Raji (cell line): ENCODE measurements around the gene GNA15.

Source experiments
- POLR2A ChIP-seq: IDR thresholded peaks from 2 replicates; pipeline ENCODE4 v1.6.1; 2011; ENCODE audit warnings: low read depth, low read length, control low read depth; ENCODE audit not compliant: insufficient read depth

GNA15 gene

GRCh38 chr19:3114018-3114726 lies 21.7 kb upstream of the GNA15 start:
- TF ChIP-seq POLR2A = no peak

GRCh38 chr19:3114811-3115210 lies 21.0 kb upstream of the GNA15 start:
- no peak for TF ChIP-seq POLR2A

DNA sequence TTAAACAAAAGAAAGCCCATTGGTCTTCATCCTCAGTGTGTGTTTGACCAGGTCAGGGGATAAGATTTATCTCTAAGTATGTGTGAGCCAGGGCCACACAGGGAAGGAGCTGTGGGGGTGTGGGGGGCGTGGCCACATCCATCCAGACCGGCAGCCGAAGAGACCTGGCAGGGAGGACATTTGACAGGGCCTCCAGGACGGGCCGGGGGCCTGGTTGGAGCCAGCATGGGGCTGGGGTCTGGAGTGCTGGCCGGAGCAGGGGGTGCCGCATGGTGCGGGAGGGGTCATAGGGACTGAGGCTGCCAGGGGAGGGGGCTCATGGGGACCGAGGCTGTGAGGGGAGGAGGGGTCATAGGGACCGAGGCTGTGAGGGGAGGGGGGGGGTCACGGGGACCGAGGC lies 20.4 kb upstream of the GNA15 start:
- no peak for TF ChIP-seq POLR2A

- TF ChIP-seq POLR2A = no peak
Observed at GRCh38 chr19:3115916-3116602, 19.8 kb upstream of the GNA15 start.

GRCh38 chr19:3116621-3117020 lies 19.2 kb upstream of the GNA15 start:
- no peak for TF ChIP-seq POLR2A

DNA sequence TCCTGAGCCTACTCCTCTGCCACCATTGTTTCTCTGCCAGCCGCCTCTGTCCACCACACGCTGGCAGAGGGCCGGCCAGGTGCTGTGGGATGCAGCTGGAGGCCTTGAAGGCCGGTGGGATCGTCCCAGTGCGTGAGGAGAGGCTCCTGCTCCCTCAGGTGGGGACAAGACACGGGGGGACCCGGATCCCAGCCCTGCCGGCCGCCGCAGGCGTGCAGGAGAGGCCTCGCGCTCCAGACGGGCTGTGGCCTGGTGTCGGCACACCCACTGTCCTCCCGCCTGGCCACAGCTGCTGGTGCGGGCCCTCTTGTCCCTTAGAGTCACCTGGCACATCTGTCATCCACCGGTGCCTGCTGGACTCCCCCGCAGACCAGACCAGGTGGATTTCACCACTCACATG lies 18.1 kb upstream of the GNA15 start:
- no peak for TF ChIP-seq POLR2A

GRCh38 chr19:3118232-3119070 lies 17.4 kb upstream of the GNA15 start:
- no peak for TF ChIP-seq POLR2A

GRCh38 chr19:3119071-3119595 lies 16.7 kb upstream of the GNA15 start:
- TF ChIP-seq POLR2A = no peak

- no peak for TF ChIP-seq POLR2A
Observed at GRCh38 chr19:3119693-3120380, 16.0 kb upstream of the GNA15 start.

- TF ChIP-seq POLR2A = no peak
Observed at GRCh38 chr19:3120611-3121276, 15.1 kb upstream of the GNA15 start.

- no peak for TF ChIP-seq POLR2A
Observed at GRCh38 chr19:3121396-3121795, 14.4 kb upstream of the GNA15 start.

- TF ChIP-seq POLR2A = no peak
Observed at GRCh38 chr19:3121821-3122511, 13.9 kb upstream of the GNA15 start.

- no peak for TF ChIP-seq POLR2A
Observed at GRCh38 chr19:3122512-3122870, 13.3 kb upstream of the GNA15 start.
